OCI-LY1 (cell line): Measurements from ENCODE around the gene C10orf67.

Experiments
- EZH2 ChIP-seq: fragments of 200-600 bp; sonication (generic), shearing (Covaris generic); IDR thresholded peaks from 2 replicates; pipeline ENCODE4 v1.8.0; 2017; ENCODE audit warnings: borderline replicate concordance, mixed run types, mild to moderate bottlenecking, antibody characterized with exemption, low read length, moderate library complexity, mixed read lengths
- TF ChIP-seq, protein P1 (sequence below): fragments of 200-600 bp; sonication (generic), shearing (Covaris generic); IDR thresholded peaks from 2 replicates; pipeline ENCODE4 v1.5.1; 2017; ENCODE audit warnings: mild to moderate bottlenecking, antibody characterized with exemption, low read length, moderate library complexity, mixed read lengths

GRCh38 chr10:23190872-23191763 lies 153.5 kb downstream of the C10orf67 start:
- no peak for TF ChIP-seq EZH2
- TF ChIP-seq, protein P1, sequence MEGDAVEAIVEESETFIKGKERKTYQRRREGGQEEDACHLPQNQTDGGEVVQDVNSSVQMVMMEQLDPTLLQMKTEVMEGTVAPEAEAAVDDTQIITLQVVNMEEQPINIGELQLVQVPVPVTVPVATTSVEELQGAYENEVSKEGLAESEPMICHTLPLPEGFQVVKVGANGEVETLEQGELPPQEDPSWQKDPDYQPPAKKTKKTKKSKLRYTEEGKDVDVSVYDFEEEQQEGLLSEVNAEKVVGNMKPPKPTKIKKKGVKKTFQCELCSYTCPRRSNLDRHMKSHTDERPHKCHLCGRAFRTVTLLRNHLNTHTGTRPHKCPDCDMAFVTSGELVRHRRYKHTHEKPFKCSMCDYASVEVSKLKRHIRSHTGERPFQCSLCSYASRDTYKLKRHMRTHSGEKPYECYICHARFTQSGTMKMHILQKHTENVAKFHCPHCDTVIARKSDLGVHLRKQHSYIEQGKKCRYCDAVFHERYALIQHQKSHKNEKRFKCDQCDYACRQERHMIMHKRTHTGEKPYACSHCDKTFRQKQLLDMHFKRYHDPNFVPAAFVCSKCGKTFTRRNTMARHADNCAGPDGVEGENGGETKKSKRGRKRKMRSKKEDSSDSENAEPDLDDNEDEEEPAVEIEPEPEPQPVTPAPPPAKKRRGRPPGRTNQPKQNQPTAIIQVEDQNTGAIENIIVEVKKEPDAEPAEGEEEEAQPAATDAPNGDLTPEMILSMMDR: no peak
